Measurements from ENCODE around the gene SLC39A11. TPM values are rescaled to one million over a fixed set of nuclear protein-coding genes. Genes with fewer than 3 reads are reported as not detected.
"Not testable (repeated sequence)": the region's sequence is repeated elsewhere in the genome, so short reads cannot be mapped to it uniquely, and the experiment has no call there.

SLC39A11 gene
- total and polyA plus RNA-seq, 4 donors: 9.3 to 49.3 (median 24.7) TPM

DNA sequence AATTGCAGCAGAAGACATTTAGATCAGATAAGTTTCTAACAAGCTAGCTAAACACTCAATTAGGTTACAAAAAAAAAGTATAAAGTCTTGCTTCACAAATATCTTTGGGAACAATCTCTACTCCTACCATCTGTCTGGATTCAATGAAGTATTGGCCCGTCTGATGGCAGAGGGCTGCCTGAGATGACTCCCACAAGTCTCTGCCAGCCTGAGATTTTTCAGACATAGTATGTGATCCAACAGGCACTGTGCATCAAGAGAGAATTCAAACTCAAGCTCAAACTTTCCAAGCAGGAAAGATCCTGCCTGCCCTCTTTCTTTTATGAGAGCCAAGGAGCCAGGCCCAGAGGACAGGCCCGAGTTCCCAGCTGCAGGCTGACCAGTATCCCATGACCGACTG, 22.6 kb downstream of the SLC39A11 start:
- TF ChIP-seq, protein P1, sequence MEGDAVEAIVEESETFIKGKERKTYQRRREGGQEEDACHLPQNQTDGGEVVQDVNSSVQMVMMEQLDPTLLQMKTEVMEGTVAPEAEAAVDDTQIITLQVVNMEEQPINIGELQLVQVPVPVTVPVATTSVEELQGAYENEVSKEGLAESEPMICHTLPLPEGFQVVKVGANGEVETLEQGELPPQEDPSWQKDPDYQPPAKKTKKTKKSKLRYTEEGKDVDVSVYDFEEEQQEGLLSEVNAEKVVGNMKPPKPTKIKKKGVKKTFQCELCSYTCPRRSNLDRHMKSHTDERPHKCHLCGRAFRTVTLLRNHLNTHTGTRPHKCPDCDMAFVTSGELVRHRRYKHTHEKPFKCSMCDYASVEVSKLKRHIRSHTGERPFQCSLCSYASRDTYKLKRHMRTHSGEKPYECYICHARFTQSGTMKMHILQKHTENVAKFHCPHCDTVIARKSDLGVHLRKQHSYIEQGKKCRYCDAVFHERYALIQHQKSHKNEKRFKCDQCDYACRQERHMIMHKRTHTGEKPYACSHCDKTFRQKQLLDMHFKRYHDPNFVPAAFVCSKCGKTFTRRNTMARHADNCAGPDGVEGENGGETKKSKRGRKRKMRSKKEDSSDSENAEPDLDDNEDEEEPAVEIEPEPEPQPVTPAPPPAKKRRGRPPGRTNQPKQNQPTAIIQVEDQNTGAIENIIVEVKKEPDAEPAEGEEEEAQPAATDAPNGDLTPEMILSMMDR (IDR thresholded peaks at IDR 0.05; ENCODE audit: control extremely low read depth, extremely low read depth): no peak

GRCh38 chr17:73069164-73069770, 23.2 kb downstream of the SLC39A11 start:
- Histone ChIP-seq H3K4me3 (no peak overlapping the region), H3K27ac (ENCODE audit: low read depth in 1 of 2, low read length in 1 of 2) (no peak overlapping the region), H3K4me1 (ENCODE audit: control insufficient read depth in 5 of 5, insufficient read depth in 5 of 5, low read length in 5 of 5) (peaks cover 0 to 14% (median 2%) of the 10 kb centered on the region in 5 donors), H3K36me3 (ENCODE audit: control insufficient read depth in 4 of 4, insufficient read depth in 4 of 4, low read length in 4 of 4) (peaks cover 0 to 3% (median 0%) of the 10 kb centered on the region in 4 donors), H3K9ac (ENCODE audit: insufficient read depth in 1 of 2, low read length in 2 of 2) (no peak overlapping the region), H3K9me3 (ENCODE audit: control insufficient read depth in 4 of 4, insufficient read depth in 3 of 4, low read length in 3 of 4) (peaks cover 0 to 6% (median 0%) of the 10 kb centered on the region in 4 donors), H3K27me3 (ENCODE audit: control insufficient read depth in 3 of 3, insufficient read depth in 3 of 3, low read length in 2 of 3) (no peaks in the 10 kb centered on the region)
- TF ChIP-seq, protein P1 (IDR thresholded peaks at IDR 0.05; ENCODE audit: control extremely low read depth, extremely low read depth): no peak
- 57 to 77% methylated on average over 5 of the region's 5 CpGs for WGBS, 2 donors
- ATAC-seq (ENCODE audit: insufficient read depth, low FRiP score): no peak
- DNase-seq: peak in 1 of 3 donors; percentile 10

More for the DNA sequence above, 22.6 kb downstream of the SLC39A11 start:
- Histone ChIP-seq H3K36me3 (ENCODE audit: control insufficient read depth in 4 of 4, insufficient read depth in 4 of 4, low read length in 4 of 4) (peaks cover 0 to 3% (median 0%) of the 10 kb centered on the region in 4 donors), H3K4me1 (ENCODE audit: control insufficient read depth in 5 of 5, insufficient read depth in 5 of 5, low read length in 5 of 5) (peaks cover 0 to 14% (median 2%) of the 10 kb centered on the region in 5 donors), H3K9ac (ENCODE audit: insufficient read depth in 1 of 2, low read length in 2 of 2) (no peak overlapping the region), H3K4me3 (no peak overlapping the region), H3K27me3 (ENCODE audit: control insufficient read depth in 3 of 3, insufficient read depth in 3 of 3, low read length in 2 of 3) (no peaks in the 10 kb centered on the region), H3K27ac (ENCODE audit: low read depth in 1 of 2, low read length in 1 of 2) (no peak overlapping the region), H3K9me3 (ENCODE audit: control insufficient read depth in 4 of 4, insufficient read depth in 3 of 4, low read length in 3 of 4) (peaks cover 0 to 4% (median 0%) of the 10 kb centered on the region in 4 donors)
- ATAC-seq (ENCODE audit: insufficient read depth, low FRiP score) (no peak), DNase-seq (peak in 1 of 3 donors; percentile 13)
- 76 to 92% methylated on average over 3 of the region's 3 CpGs for WGBS, 2 donors

DNA sequence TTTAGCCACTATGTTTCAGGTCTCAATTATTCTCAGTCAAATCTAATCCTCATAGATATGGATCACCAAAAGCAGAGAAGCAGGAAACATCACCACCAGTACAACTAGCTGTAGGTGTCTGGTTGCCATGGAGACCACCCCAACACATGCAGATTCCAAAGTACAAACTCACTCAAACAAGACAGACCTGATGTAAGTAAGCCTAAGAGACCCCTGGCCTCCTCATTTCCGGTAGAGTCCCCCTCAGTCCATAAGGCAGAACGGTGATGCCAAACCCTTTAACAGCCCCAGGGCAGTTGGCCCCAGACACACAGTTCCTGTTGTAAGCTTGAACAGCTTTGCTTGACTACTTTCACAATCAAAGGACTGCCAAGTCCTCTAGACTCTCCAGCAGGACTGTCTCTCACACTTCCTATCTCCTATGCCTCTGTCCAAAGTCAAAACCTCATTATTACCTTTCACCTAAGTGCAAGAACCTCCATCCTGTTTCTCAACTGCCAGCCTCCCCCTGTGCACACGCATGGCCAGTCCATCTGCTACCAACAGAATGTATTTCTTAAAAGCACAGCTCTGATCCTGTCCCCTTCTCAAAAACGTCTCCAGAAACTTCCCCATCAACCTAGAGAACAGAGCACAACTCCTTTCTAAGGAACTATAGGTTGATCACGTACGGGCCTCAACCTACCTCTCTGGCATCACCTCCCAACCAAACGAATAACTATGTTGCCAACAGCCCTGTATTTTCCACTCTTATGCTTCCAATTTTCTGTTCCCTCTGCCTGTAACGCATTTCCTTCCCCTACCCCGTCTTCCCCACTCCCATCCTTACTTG, 23.9 kb downstream of the SLC39A11 start:
- Histone ChIP-seq H3K9me3 (ENCODE audit: control insufficient read depth in 4 of 4, insufficient read depth in 3 of 4, low read length in 3 of 4) (peaks cover 0 to 6% (median 0%) of the 10 kb centered on the region in 4 donors), H3K27ac (ENCODE audit: low read depth in 1 of 2, low read length in 1 of 2) (no peak overlapping the region), H3K36me3 (ENCODE audit: control insufficient read depth in 4 of 4, insufficient read depth in 4 of 4, low read length in 4 of 4) (peaks cover 0 to 3% (median 0%) of the 10 kb centered on the region in 4 donors), H3K9ac (ENCODE audit: insufficient read depth in 1 of 2, low read length in 2 of 2) (no peak overlapping the region), H3K4me1 (ENCODE audit: control insufficient read depth in 5 of 5, insufficient read depth in 5 of 5, low read length in 5 of 5) (peaks cover 0 to 14% (median 2%) of the 10 kb centered on the region in 5 donors), H3K27me3 (ENCODE audit: control insufficient read depth in 3 of 3, insufficient read depth in 3 of 3, low read length in 2 of 3) (no peaks in the 10 kb centered on the region), H3K4me3 (no peak overlapping the region)
- 40 to 73% methylated on average over 9 of the region's 9 CpGs for WGBS, 2 donors
- peak; percentile 36 to 48 (median 37) for DNase-seq
- TF ChIP-seq, protein P1 (IDR thresholded peaks at IDR 0.05; ENCODE audit: control extremely low read depth, extremely low read depth): no peak
- no peak for ATAC-seq (ENCODE audit: insufficient read depth, low FRiP score)

- ATAC-seq (ENCODE audit: insufficient read depth, low FRiP score); H3K27me3 ChIP-seq (ENCODE audit: control insufficient read depth in 3 of 3, insufficient read depth in 3 of 3, low read length in 2 of 3); H3K9me3 ChIP-seq (ENCODE audit: control insufficient read depth in 4 of 4, insufficient read depth in 3 of 4, low read length in 3 of 4); H3K36me3 ChIP-seq (ENCODE audit: control insufficient read depth in 4 of 4, insufficient read depth in 4 of 4, low read length in 4 of 4); H3K9ac ChIP-seq (ENCODE audit: insufficient read depth in 1 of 2, low read length in 2 of 2); H3K4me3 ChIP-seq; H3K27ac ChIP-seq (ENCODE audit: low read depth in 1 of 2, low read length in 1 of 2): not testable (repeated sequence)
- H3K4me1 ChIP-seq (ENCODE audit: control insufficient read depth in 5 of 5, insufficient read depth in 5 of 5, low read length in 5 of 5): peaks cover 0 to 14% (median 2%) of the 10 kb centered on the region in 5 donors
- 85% methylated on average over 2 of the region's 2 CpGs for WGBS, 2 donors
- peak in 2 of 3 donors; percentile 19 to 46 for DNase-seq
Observed at GRCh38 chr17:73067699-73068098, 24.8 kb downstream of the SLC39A11 start.

Data from lung (tissue), 12 donors.